ENCODE measurements around the gene MGAT1. TPM values are rescaled to one million over a fixed set of nuclear protein-coding genes. Genes with fewer than 3 reads are reported as not detected.
"Not testable (repeated sequence)": the region's sequence is repeated elsewhere in the genome, so short reads cannot be mapped to it uniquely, and the experiment has no call there.

Gene MGAT1
- total and polyA plus RNA-seq, 2 experiments from 2014 or later = 180 to 200 TPM

DNA sequence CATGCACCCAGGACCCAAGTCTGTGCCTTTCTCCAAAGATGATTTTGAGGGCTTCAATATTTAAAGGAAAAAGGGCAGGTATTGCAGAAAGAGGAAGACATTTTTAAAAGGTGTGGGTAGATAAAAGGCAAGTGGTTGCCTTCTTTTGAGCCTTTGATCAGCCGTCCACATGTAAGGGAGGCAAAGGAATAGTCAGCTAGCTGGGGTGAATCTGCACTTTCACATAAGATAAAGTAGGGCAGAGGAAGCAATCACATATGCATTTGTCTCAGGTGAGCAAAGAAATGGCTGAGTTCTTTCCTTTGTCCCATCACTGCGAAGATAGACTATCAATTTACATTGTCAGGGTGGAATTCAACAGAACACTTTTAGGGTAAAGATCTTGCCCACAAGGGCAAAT is 19.9 kb downstream of the MGAT1 start:
- Histone ChIP-seq H2AFZ (no peak overlapping the region), H4K20me1 (ENCODE audit: insufficient read depth) (no peaks in the 10 kb centered on the region), H3F3A (ENCODE audit: insufficient read depth) (peaks cover 30% of the 10 kb centered on the region), H3K9me3 (ENCODE audit: low read depth) (no peaks in the 10 kb centered on the region), H3K4me1 (ENCODE audit: insufficient read depth) (peaks cover 31% of the 10 kb centered on the region), H3K4me2 (ENCODE audit: unreplicated experiment) (no peak overlapping the region), H3K9me2 (ENCODE audit: insufficient read depth) (no peaks in the 10 kb centered on the region), H3K27ac (no peak overlapping the region), H3K27me3 (replicated peaks; ENCODE audit: insufficient read depth) (no peaks in the 10 kb centered on the region), H3K36me3 (ENCODE audit: low read depth) (no peaks in the 10 kb centered on the region), H3K4me3 (no peak overlapping the region), H3K9ac (no peak overlapping the region), H3K79me2 (ENCODE audit: insufficient read depth) (peaks cover 12% of the 10 kb centered on the region)
- in situ Hi-C loops (cut with MboI) = no loop called here
- DNase-seq = no peak
- 66 to 78% methylated on average over 2 of the region's 2 CpGs for WGBS, 2 experiments (ENCODE audit: low coverage in 1 of 2, low lambda C conversion rate in 2 of 2, missing lambda C conversion rate in 2 of 2)
- no peak for TF ChIP-seq EZH2 (IDR thresholded peaks at IDR 0.05; ENCODE audit: insufficient read depth, poor library complexity, severe bottlenecking)
- no peak for TF ChIP-seq EZH2phosphoT487 (IDR thresholded peaks at IDR 0.05; ENCODE audit: insufficient read depth, low read depth)

DNA sequence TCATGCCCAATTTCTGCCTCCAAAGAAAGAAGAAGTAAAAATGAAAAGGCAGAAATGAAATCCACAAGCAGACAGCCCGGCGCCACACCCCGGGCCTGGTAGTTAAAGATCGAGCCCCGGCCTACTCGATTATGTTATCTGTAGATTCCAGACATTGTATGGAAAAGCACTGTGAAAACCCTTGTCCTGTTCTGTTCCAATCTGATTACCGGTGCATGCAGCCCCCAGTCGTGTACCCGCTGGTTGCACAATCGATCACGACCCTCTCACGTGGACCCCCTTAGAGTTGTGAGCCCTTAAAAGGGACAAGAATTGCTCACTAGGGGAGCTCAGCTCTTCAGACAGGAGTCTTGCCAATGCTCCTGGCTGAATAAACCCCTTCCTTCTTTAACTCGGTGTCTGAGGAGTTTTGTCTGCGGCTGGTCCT is 20.7 kb downstream of the MGAT1 start:
- H3K27ac ChIP-seq; H3K4me3 ChIP-seq; H4K20me1 ChIP-seq (ENCODE audit: insufficient read depth); DNase-seq; H3K4me2 ChIP-seq (ENCODE audit: unreplicated experiment); H2AFZ ChIP-seq; H3K79me2 ChIP-seq (ENCODE audit: insufficient read depth); H3K27me3 ChIP-seq (replicated peaks; ENCODE audit: insufficient read depth); H3K9me2 ChIP-seq (ENCODE audit: insufficient read depth); H3K36me3 ChIP-seq (ENCODE audit: low read depth); H3K9me3 ChIP-seq (ENCODE audit: low read depth); H3K9ac ChIP-seq; in situ Hi-C loops (cut with MboI): not testable (repeated sequence)
- H3K4me1 ChIP-seq (ENCODE audit: insufficient read depth) = peaks cover 22% of the 10 kb centered on the region
- 77% methylated on average over 14 of the region's 14 CpGs for WGBS, 2 experiments (ENCODE audit: low coverage in 1 of 2, low lambda C conversion rate in 2 of 2, missing lambda C conversion rate in 2 of 2)
- H3F3A ChIP-seq (ENCODE audit: insufficient read depth) = peaks cover 22% of the 10 kb centered on the region

DNA sequence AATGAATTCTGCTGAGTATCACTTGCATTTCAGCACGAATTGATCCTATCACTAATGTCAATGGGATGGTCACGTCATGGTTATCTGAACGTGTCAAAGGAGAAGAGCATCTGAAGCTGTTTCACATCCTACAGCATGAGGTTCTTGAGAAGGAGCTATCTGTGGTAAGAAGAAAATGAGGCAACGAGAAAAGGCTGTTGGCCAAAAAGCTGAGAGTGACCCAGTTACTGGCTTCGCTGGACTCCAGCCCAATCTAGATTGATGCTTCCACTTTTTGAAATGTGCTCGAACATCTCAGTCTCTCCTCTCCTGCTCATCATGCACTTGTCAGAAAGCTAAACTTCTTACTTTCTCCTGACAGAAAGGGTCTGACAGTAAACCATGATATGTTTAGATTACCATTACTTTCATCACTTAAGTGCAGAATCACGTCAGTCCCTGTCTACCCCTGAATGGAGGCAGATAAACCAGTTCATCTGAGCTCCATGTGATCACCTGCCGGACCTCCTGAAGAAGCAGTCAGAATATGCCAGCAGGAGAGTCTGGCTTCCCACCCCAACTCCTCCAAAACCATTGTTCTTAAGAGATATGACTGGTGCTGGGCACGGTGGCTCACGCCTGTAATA is 22.5 kb downstream of the MGAT1 start:
- no peak for DNase-seq
- TF ChIP-seq EZH2phosphoT487 (IDR thresholded peaks at IDR 0.05; ENCODE audit: insufficient read depth, low read depth) = no peak
- TF ChIP-seq EZH2 (IDR thresholded peaks at IDR 0.05; ENCODE audit: insufficient read depth, poor library complexity, severe bottlenecking) = no peak
- in situ Hi-C loops (cut with MboI) = no loop called here

DNA sequence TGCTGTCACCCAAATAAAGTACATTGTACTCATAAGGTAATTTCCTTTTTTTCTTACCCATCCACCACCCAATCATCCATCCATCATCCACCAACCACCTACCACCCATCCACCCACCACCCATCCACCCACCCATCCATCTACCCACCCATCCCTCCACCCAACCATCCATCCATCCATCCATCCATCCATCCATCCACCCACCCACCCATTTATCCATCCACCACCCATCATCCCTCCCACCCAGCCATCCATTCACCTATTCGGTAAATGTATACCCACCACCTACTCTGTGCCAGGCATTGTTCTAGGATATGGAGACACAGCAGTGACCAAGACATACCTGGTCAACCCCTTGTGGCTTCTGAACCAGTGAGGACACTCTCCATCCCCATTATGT is 25.1 kb downstream of the MGAT1 start:
- WGBS, 2 experiments (ENCODE audit: low coverage in 1 of 2, low lambda C conversion rate in 2 of 2, missing lambda C conversion rate in 2 of 2) = 89 to 100% methylated on average over 1 of the region's 1 CpG
- Histone ChIP-seq H3K9me2 (ENCODE audit: insufficient read depth) (no peaks in the 10 kb centered on the region), H2AFZ (no peak overlapping the region), H4K20me1 (ENCODE audit: insufficient read depth) (no peaks in the 10 kb centered on the region), H3F3A (ENCODE audit: insufficient read depth) (no peaks in the 10 kb centered on the region), H3K4me3 (no peak overlapping the region), H3K36me3 (ENCODE audit: low read depth) (no peaks in the 10 kb centered on the region), H3K4me1 (ENCODE audit: insufficient read depth) (no peaks in the 10 kb centered on the region), H3K4me2 (ENCODE audit: unreplicated experiment) (no peak overlapping the region), H3K9ac (no peak overlapping the region), H3K79me2 (ENCODE audit: insufficient read depth) (no peaks in the 10 kb centered on the region), H3K27me3 (replicated peaks; ENCODE audit: insufficient read depth) (no peaks in the 10 kb centered on the region), H3K27ac (no peak overlapping the region), H3K9me3 (ENCODE audit: low read depth) (no peaks in the 10 kb centered on the region)
- no peak for DNase-seq
- in situ Hi-C loops (cut with MboI) = no loop called here
- TF ChIP-seq EZH2 (IDR thresholded peaks at IDR 0.05; ENCODE audit: insufficient read depth, poor library complexity, severe bottlenecking) (no peak), EZH2phosphoT487 (IDR thresholded peaks at IDR 0.05; ENCODE audit: insufficient read depth, low read depth) (no peak)

More for the DNA sequence above, 22.5 kb downstream of the MGAT1 start:
- H4K20me1 ChIP-seq (ENCODE audit: insufficient read depth) = no peaks in the 10 kb centered on the region
- no peaks in the 10 kb centered on the region for H3K27me3 ChIP-seq (replicated peaks; ENCODE audit: insufficient read depth)
- no peak overlapping the region for H3K4me3 ChIP-seq
- no peaks in the 10 kb centered on the region for H3K9me2 ChIP-seq (ENCODE audit: insufficient read depth)
- H3K27ac ChIP-seq = no peak overlapping the region
- WGBS, 2 experiments (ENCODE audit: low coverage in 1 of 2, low lambda C conversion rate in 2 of 2, missing lambda C conversion rate in 2 of 2) = 50 to 52% methylated on average over 10 of the region's 10 CpGs
- H3K9ac ChIP-seq = no peak overlapping the region
- no peaks in the 10 kb centered on the region for H3K36me3 ChIP-seq (ENCODE audit: low read depth)
- no peak overlapping the region for H2AFZ ChIP-seq
- no peaks in the 10 kb centered on the region for H3K79me2 ChIP-seq (ENCODE audit: insufficient read depth)
- H3K4me2 ChIP-seq (ENCODE audit: unreplicated experiment) = no peak overlapping the region
- H3K9me3 ChIP-seq (ENCODE audit: low read depth) = no peaks in the 10 kb centered on the region
- peaks cover 5% of the 10 kb centered on the region for H3K4me1 ChIP-seq (ENCODE audit: insufficient read depth)
- peaks cover 5% of the 10 kb centered on the region for H3F3A ChIP-seq (ENCODE audit: insufficient read depth)

DNA sequence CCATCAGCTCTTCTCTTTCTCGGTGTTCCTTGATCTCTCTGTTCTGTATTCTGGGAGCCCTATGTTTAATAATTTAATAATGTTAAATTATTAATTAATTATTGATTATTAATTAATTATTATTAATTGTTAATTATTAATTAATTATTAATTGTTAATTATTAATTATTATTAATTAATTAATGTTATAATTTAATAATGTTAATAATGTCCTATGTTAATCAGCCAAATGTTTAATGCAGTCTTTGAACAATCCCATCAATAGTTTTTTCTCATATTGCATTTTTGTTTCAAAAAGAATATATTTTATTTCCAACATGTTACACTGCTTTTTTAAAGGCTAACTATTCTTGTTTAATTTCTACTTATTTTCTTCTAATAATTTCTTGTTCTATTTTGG is 26.2 kb downstream of the MGAT1 start:
- H3K9me2 ChIP-seq (ENCODE audit: insufficient read depth) = no peaks in the 10 kb centered on the region
- no peak overlapping the region for H3K9ac ChIP-seq
- H3K36me3 ChIP-seq (ENCODE audit: low read depth) = no peaks in the 10 kb centered on the region
- H3K9me3 ChIP-seq (ENCODE audit: low read depth) = no peaks in the 10 kb centered on the region
- 92 to 98% methylated on average over 1 of the region's 1 CpG for WGBS, 2 experiments (ENCODE audit: low coverage in 1 of 2, low lambda C conversion rate in 2 of 2, missing lambda C conversion rate in 2 of 2)
- no peak for TF ChIP-seq EZH2phosphoT487 (IDR thresholded peaks at IDR 0.05; ENCODE audit: insufficient read depth, low read depth)
- no peak for TF ChIP-seq EZH2 (IDR thresholded peaks at IDR 0.05; ENCODE audit: insufficient read depth, poor library complexity, severe bottlenecking)
- H3K4me1 ChIP-seq (ENCODE audit: insufficient read depth) = no peaks in the 10 kb centered on the region
- H3K79me2 ChIP-seq (ENCODE audit: insufficient read depth) = no peaks in the 10 kb centered on the region
- DNase-seq = no peak
- H2AFZ ChIP-seq = no peak overlapping the region
- H3F3A ChIP-seq (ENCODE audit: insufficient read depth) = no peaks in the 10 kb centered on the region
- H3K4me2 ChIP-seq (ENCODE audit: unreplicated experiment) = no peak overlapping the region
- in situ Hi-C loops (cut with MboI) = no loop called here
- H3K4me3 ChIP-seq = no peak overlapping the region
- no peaks in the 10 kb centered on the region for H3K27me3 ChIP-seq (replicated peaks; ENCODE audit: insufficient read depth)
- no peaks in the 10 kb centered on the region for H4K20me1 ChIP-seq (ENCODE audit: insufficient read depth)
- H3K27ac ChIP-seq = no peak overlapping the region

All from GM23248 (cell line).